ENCODE measurements around the gene MAN1C1. TPM values are rescaled to one million over a fixed set of nuclear protein-coding genes. Genes with fewer than 3 reads are reported as not detected.
"Not testable (repeated sequence)": the region's sequence is repeated elsewhere in the genome, so short reads cannot be mapped to it uniquely, and the experiment has no call there.

MAN1C1 gene
- total and polyA plus RNA-seq, 7 donors, result 0.69 to 32.1 (median 12.8) TPM

GRCh38 chr1:25661043-25661815, 44.6 kb downstream of the MAN1C1 start:
- intact Hi-C loops (cut with DNase I), result no loop called here
- TF ChIP-seq EP300 (IDR thresholded peaks at IDR 0.05) (no peak), CTCF (IDR thresholded peaks at IDR 0.05) (no peak), POLR2AphosphoS5 (IDR thresholded peaks at IDR 0.05) (no peak), POLR2A (IDR thresholded peaks at IDR 0.05) (no peak)
- Histone ChIP-seq H3K27ac (no peak overlapping the region), H3K36me3 (no peaks in the 10 kb centered on the region), H3K4me3 (no peak overlapping the region), H3K4me1 (peaks cover 0 to 44% (median 28%) of the 10 kb centered on the region in 4 donors), H3K9me3 (no peaks in the 10 kb centered on the region), H3K27me3 (no peaks in the 10 kb centered on the region)
- DNase-seq, result no peak
- 28 to 60% methylated on average over 8 of the region's 8 CpGs for WGBS, 2 donors

GRCh38 chr1:25662061-25662460, 45.5 kb downstream of the MAN1C1 start:
- no peak for TF ChIP-seq POLR2AphosphoS5 (IDR thresholded peaks at IDR 0.05)
- TF ChIP-seq EP300 (IDR thresholded peaks at IDR 0.05), result no peak
- TF ChIP-seq POLR2A (IDR thresholded peaks at IDR 0.05), result no peak
- TF ChIP-seq CTCF (IDR thresholded peaks at IDR 0.05), result no peak
- Histone ChIP-seq H3K4me3 (no peak overlapping the region), H3K36me3 (no peaks in the 10 kb centered on the region), H3K9me3 (no peaks in the 10 kb centered on the region), H3K27me3 (no peaks in the 10 kb centered on the region), H3K27ac (no peak overlapping the region), H3K4me1 (peaks cover 0 to 52% (median 31%) of the 10 kb centered on the region in 4 donors)
- WGBS, 2 donors, result 57 to 71% methylated on average over 2 of the region's 2 CpGs
- intact Hi-C loops (cut with DNase I), result no loop called here
- DNase-seq, result no peak

- intact Hi-C loops (cut with DNase I); H3K36me3 ChIP-seq; H3K4me3 ChIP-seq; DNase-seq; H3K9me3 ChIP-seq; H3K27me3 ChIP-seq; H3K27ac ChIP-seq: not testable (repeated sequence)
- 90 to 93% methylated on average over 2 of the region's 2 CpGs for WGBS, 2 donors
- H3K4me1 ChIP-seq, result peaks cover 0 to 57% (median 36%) of the 10 kb centered on the region in 4 donors
These were observed 46.4 kb downstream of the MAN1C1 start for GRCh38 chr1:25662959-25663358.

GRCh38 chr1:25664357-25665199, 48.0 kb downstream of the MAN1C1 start:
- 69 to 80% methylated on average over 14 of the region's 14 CpGs for WGBS, 2 donors
- Histone ChIP-seq H3K4me3 (no peak overlapping the region), H3K27ac (peak overlapping the region; percentile 21 to 59 (median 33)), H3K27me3 (no peaks in the 10 kb centered on the region), H3K36me3 (no peaks in the 10 kb centered on the region), H3K9me3 (no peaks in the 10 kb centered on the region), H3K4me1 (peaks cover 0 to 55% (median 32%) of the 10 kb centered on the region in 4 donors)
- TF ChIP-seq POLR2A (IDR thresholded peaks at IDR 0.05) (no peak), POLR2AphosphoS5 (IDR thresholded peaks at IDR 0.05) (peak in 3 of 4 donors; percentile 31 to 38 (median 32))
- intact Hi-C loops (cut with DNase I), result no loop called here
- no peak for DNase-seq

- Histone ChIP-seq H3K4me1 (peaks cover 0 to 62% (median 36%) of the 10 kb centered on the region in 4 donors), H3K9me3 (no peaks in the 10 kb centered on the region), H3K27ac (peak overlapping the region in 3 of 4 donors; percentile 68 to 82 (median 71)), H3K27me3 (no peaks in the 10 kb centered on the region), H3K36me3 (no peaks in the 10 kb centered on the region), H3K4me3 (no peak overlapping the region)
- intact Hi-C loops (cut with DNase I), result no loop called here
- no peak for DNase-seq
- TF ChIP-seq EP300 (IDR thresholded peaks at IDR 0.05) (no peak), POLR2A (IDR thresholded peaks at IDR 0.05) (no peak), POLR2AphosphoS5 (IDR thresholded peaks at IDR 0.05) (no peak), CTCF (IDR thresholded peaks at IDR 0.05) (no peak)
- WGBS, 2 donors, result 71 to 80% methylated on average over 5 of the region's 5 CpGs
These were observed 49.9 kb downstream of the MAN1C1 start for GRCh38 chr1:25666460-25666859.

Data from sigmoid colon (tissue), 7 donors.